Transverse colon (tissue), 4 donors: ENCODE measurements around the gene TEDC1. TPM values are rescaled to one million over a fixed set of nuclear protein-coding genes. Genes with fewer than 3 reads are reported as not detected.

Experiments used
- DNase-seq: peaks from one replicate; pipeline ENCODE4 v3.0.0-alpha.2; 2019
- H3K27ac ChIP-seq, 4 donors: fragments of 200-600 bp; sonication (generic); 2 replicates each; pipeline ENCODE4 v1.5.1; 2016 to 2018; ENCODE audit warnings: inconsistent platforms in 4 of 4
- H3K27me3 ChIP-seq: fragments of 200-600 bp; sonication (generic); 2 replicates; pipeline ENCODE4 v1.5.1; 2017; ENCODE audit warnings: inconsistent platforms
- H3K36me3 ChIP-seq, 4 donors: fragments of 200-600 bp; sonication (generic); 2 replicates each; pipeline ENCODE4 v1.5.1; 2017 to 2019; ENCODE audit warnings: inconsistent platforms in 4 of 4
- H3K4me1 ChIP-seq, 4 donors: fragments of 200-600 bp; sonication (generic); 2 replicates each; pipeline ENCODE4 v1.5.1; 2017 to 2020; ENCODE audit warnings: inconsistent platforms in 4 of 4
- H3K4me3 ChIP-seq, 4 donors: fragments of 200-600 bp; sonication (generic); 1 replicate in 1 of 4; 2 replicates in 3 of 4; pipeline versions ENCODE4 v1.5.1 to v1.6.1; 2017 to 2019; ENCODE audit warnings: inconsistent platforms in 4 of 4
- H3K9me3 ChIP-seq, 2 donors: fragments of 200-600 bp; sonication (generic); 2 replicates each; pipeline ENCODE4 v1.5.1; 2017 to 2019; ENCODE audit warnings: inconsistent platforms in 2 of 2
- CTCF ChIP-seq, 5 experiments: fragments of 200-600 bp in 3 of 5; fragments of 450-650 bp in 2 of 5; sonication (generic) in 3 of 5; IDR thresholded peaks; 1 replicate in 2 of 5; 2 replicates in 3 of 5; pipeline ENCODE4 v1.5.1; 2016 to 2017; ENCODE audit warnings: antibody characterized with exemption in 5 of 5, inconsistent platforms in 3 of 5, mild to moderate bottlenecking in 2 of 5, moderate library complexity in 1 of 5
- EP300 ChIP-seq: sonication (generic); formaldehyde crosslinking; IDR thresholded peaks from one replicate; pipeline ENCODE4 v1.6.1; 2017; ENCODE audit warnings: antibody characterized with exemption, low read depth
- POLR2A ChIP-seq: fragments of 450-650 bp; IDR thresholded peaks from one replicate; pipeline ENCODE4 v1.6.1; 2016; ENCODE audit warnings: antibody characterized with exemption, mild to moderate bottlenecking, moderate library complexity
- POLR2AphosphoS5 ChIP-seq, 3 donors: sonication (generic); formaldehyde crosslinking; IDR thresholded peaks; one replicate each; pipeline ENCODE4 v1.6.1; 2016; ENCODE audit warnings: antibody characterized with exemption in 3 of 3
- WGBS, 2 donors: methylation state at CpG; one replicate each; pipeline ENCODE4 v1.1.5; 2018; ENCODE audit warnings: low coverage in 1 of 2; 5-methylcytosine and 5-hydroxymethylcytosine counted together
- in situ Hi-C, 4 donors: fragments of 200-750 bp; cut with MboI; loops; one replicate each; pipeline versions ENCODE4 v1.15.0 to v1.15.1; 2017; ENCODE audit warnings: low sequenced_read_pairs in 3 of 4, low pct_ligation_motif_present in 1 of 4, low pct_unique_long_range_greater_than_20kb in 1 of 4
- intact Hi-C: fragments of 100-400 bp; cut with DNase I; formaldehyde crosslinking; loops from one replicate; pipeline ENCODE4 v1.15.1; 2023; ENCODE audit warnings: low total_unique reads
- total RNA-seq, 4 donors: library from RNA; depleted of rRNA; stranded (reverse); fragments of >200 nt; gene quantifications; one replicate each; pipeline ENCODE4 v1.1.0, GENCODE V29; 2016

TEDC1 gene
- total RNA-seq, 4 donors from 2014 or later = 10.8 to 52.9 (median 29.5) TPM

- TF ChIP-seq EP300 (no peak), POLR2A (peak; percentile 72), CTCF (IDR thresholded peaks at IDR 0.05) (no peak), POLR2AphosphoS5 (IDR thresholded peaks at IDR 0.05) (peak in 1 of 3 donors; percentile 34)
- intact Hi-C loops (loop anchor here (2.0 kb wide), 1 partner anchor 121 kb away; no protein-coding TSS in a partner anchor), in situ Hi-C loops (no loop called here)
- peak overlapping the region; percentile 57 to 76 (median 62) for H3K4me3 ChIP-seq
- no peaks in the 10 kb centered on the region for H3K36me3 ChIP-seq
- peak overlapping the region; percentile 93 to 99 (median 99) for H3K27ac ChIP-seq
- no peaks in the 10 kb centered on the region for H3K9me3 ChIP-seq
- peaks cover 14 to 48% (median 41%) of the 10 kb centered on the region in 4 donors for H3K4me1 ChIP-seq
- H3K27me3 ChIP-seq = peaks cover 10% of the 10 kb centered on the region
- WGBS, 2 donors = 2 to 8% methylated on average over 5 to 48 of the region's 53 CpGs
- peak; percentile 83 for DNase-seq
Observed at GRCh38 chr14:105491366-105491973, 424 bp downstream of the TEDC1 start.

DNA sequence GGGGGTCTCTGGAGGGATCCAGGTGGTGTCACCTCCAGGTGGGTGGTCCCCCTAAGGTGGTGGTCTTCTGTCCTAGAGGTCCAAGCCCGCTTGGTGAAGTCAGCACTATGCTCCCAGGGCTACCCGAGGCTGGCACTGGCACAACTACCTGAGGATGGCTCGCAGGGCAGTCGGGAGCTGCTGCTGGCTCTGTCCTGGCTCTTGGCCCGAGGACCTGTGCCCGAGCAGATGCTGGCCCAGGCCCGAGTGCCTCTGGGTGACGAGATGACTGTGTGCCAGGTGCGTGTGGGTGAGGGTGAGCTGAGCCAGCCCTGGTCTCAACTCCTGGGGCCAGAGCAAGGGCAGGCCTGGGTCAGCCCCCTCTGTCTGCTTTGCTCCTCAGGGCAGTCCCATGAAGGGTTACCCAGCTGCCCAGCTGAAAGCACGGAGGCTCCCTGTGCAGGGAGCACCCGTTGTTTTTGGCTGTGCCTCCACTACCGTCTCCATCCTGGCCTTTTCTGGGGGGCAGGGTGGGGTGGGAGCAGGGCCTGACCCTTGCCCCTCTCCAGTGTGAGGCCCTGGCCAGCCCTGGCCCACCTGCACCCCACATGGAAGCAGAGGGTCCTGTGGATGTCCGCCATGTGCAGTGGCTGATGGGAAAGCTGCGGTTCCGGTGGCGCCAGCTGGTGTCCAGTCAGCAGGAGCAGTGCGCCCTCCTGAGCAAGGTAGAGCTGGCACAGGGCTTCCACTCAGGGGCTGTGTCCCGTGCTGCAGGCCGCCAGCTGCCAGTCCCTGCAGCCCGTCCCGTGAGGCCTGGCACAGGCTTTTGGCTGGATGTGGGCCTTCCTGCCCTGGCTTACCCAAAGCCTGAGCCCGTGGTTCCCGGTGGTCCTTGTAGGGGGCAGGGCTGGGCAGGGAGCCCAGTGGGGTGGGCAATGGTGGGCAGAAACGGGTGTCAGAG lies 1.3 kb downstream of the TEDC1 start:
- H3K4me3 ChIP-seq = no peak overlapping the region
- peak overlapping the region in 3 of 4 donors; percentile 93 to 99 (median 99) for H3K27ac ChIP-seq
- DNase-seq = no peak
- H3K27me3 ChIP-seq = peaks cover 2% of the 10 kb centered on the region
- TF ChIP-seq POLR2A = no peak
- TF ChIP-seq POLR2AphosphoS5 (IDR thresholded peaks at IDR 0.05) = no peak
- TF ChIP-seq CTCF (IDR thresholded peaks at IDR 0.05) = no peak
- no peak for TF ChIP-seq EP300
- H3K36me3 ChIP-seq = no peaks in the 10 kb centered on the region
- in situ Hi-C loops = no loop called here
- intact Hi-C loops = no loop called here
- no peaks in the 10 kb centered on the region for H3K9me3 ChIP-seq
- peaks cover 14 to 39% (median 33%) of the 10 kb centered on the region in 4 donors for H3K4me1 ChIP-seq
- WGBS, 2 donors = 89% methylated on average over 24 of the region's 24 CpGs; no CpG with 5 or more reads in 1 of the 2 donors

GRCh38 chr14:105492971-105493871 lies 2.2 kb downstream of the TEDC1 start:
- TF ChIP-seq POLR2AphosphoS5 (IDR thresholded peaks at IDR 0.05) (no peak), POLR2A (no peak)
- no peaks in the 10 kb centered on the region for H3K9me3 ChIP-seq
- in situ Hi-C loops = no loop called here
- peaks cover 14 to 30% (median 24%) of the 10 kb centered on the region in 4 donors for H3K4me1 ChIP-seq
- intact Hi-C loops = no loop called here
- no peaks in the 10 kb centered on the region for H3K36me3 ChIP-seq
- 95% methylated on average over 14 of the region's 20 CpGs; no CpG with 5 or more reads in 1 of the 2 donors for whole genome bisulfite sequencing, 2 donors
- H3K27ac ChIP-seq = no peak overlapping the region
- H3K27me3 ChIP-seq = no peaks in the 10 kb centered on the region
- no peak for DNase-seq
- H3K4me3 ChIP-seq = no peak overlapping the region

DNA sequence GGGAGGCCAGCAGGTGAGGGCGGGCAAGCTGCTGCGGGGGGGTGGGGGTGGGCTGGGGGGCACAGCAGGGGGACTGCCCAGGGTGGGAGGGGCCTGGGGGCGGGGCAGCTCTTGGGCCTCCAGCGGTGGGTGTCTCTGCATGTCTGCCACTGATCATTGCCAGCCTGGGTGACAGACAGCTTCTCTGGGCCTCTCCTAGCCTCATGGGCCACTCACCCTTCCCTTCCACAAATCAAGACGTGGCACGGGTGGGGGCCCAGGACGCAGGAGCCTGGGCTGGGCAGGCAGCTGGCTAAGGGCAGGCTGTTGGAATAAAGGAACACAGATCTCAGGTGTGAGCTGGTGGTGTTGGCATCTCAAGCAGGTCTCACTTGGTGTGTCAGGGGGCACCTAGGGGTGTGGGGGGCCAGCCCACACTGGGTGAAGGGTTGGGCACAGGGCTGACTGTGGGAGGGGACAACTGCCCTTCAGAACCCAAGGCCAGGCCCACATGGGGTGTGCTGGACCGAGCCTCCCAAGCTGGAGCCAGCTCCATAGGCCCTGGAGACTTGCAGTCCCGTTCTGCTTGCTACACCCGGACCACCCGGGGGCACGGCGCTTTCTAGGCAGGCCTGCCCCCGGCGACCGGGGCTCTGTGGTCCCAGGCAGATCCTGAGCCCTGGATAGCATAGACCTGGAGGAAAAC lies 3.0 kb downstream of the TEDC1 start:
- TF ChIP-seq POLR2AphosphoS5 (IDR thresholded peaks at IDR 0.05) (no peak), EP300 (no peak), CTCF (IDR thresholded peaks at IDR 0.05) (no peak), POLR2A (no peak)
- no peaks in the 10 kb centered on the region for H3K36me3 ChIP-seq
- intact Hi-C loops = no loop called here
- no peak overlapping the region for H3K27ac ChIP-seq
- in situ Hi-C loops = no loop called here
- H3K4me3 ChIP-seq = no peak overlapping the region
- peaks cover 6 to 22% (median 15%) of the 10 kb centered on the region in 4 donors for H3K4me1 ChIP-seq
- no peaks in the 10 kb centered on the region for H3K9me3 ChIP-seq
- WGBS, 2 donors = 91% methylated on average over 8 of the region's 16 CpGs; no CpG with 5 or more reads in 1 of the 2 donors
- H3K27me3 ChIP-seq = no peaks in the 10 kb centered on the region
- no peak for DNase-seq
